Panc1 (cell line): ENCODE measurements around the gene OMA1. TPM values are rescaled to one million over a fixed set of nuclear protein-coding genes. Genes with fewer than 3 reads are reported as not detected.

Experiments
- ATAC-seq: fragments of 200-7000 bp; cut with Tn5 transposase; 2 replicates; pipeline ENCODE4 v1.9.1; 2020; ENCODE audit warnings: mild to moderate bottlenecking, moderate library complexity
- BruUV-seq: library from RNA; stranded (reverse); fragments of 400-500 nt; replicated peaks from 2 replicates; lab custom pipeline; 2021; lab: Mats Ljungman, UMichigan
- CTCF ChIA-PET: fragments of 300-600 bp; sonication (Branson Sonifier 250); formaldehyde crosslinking; loops from one replicate; lab custom pipeline; 2022; ENCODE audit warnings: antibody characterized with exemption; lab: Charles Lee
- POLR2A ChIA-PET: fragments of 300-600 bp; sonication (Branson Sonifier 250); formaldehyde crosslinking; loops from one replicate; lab custom pipeline; 2022; ENCODE audit warnings: antibody characterized with exemption; lab: Charles Lee
- DNase-seq: peaks from one replicate; pipeline ENCODE4 v3.0.0-alpha.2; 2010; ENCODE audit warnings: low read depth, low spot score
- H3K27ac ChIP-seq: 2 replicates; pipeline ENCODE4 v1.5.1; 2011; ENCODE audit warnings: mild to moderate bottlenecking, low read length, inconsistent platforms
- H3K27me3 ChIP-seq: fragments of 200-500 bp; sonication (Bioruptor generic); 2 replicates; pipeline ENCODE4 v1.6.0; 2014; ENCODE audit warnings: low read length, inconsistent platforms; ENCODE audit not compliant: control insufficient read depth, insufficient read depth
- H3K36me3 ChIP-seq: fragments of 200-500 bp; sonication (Bioruptor generic); 2 replicates; pipeline ENCODE4 v1.5.1; 2014; ENCODE audit warnings: inconsistent platforms, mild to moderate bottlenecking, low read length, moderate library complexity; ENCODE audit not compliant: control insufficient read depth, insufficient read depth
- H3K4me1 ChIP-seq: 2 replicates; pipeline ENCODE4 v1.5.1; 2011; ENCODE audit warnings: inconsistent platforms, mild to moderate bottlenecking, low read length, moderate library complexity; ENCODE audit not compliant: control insufficient read depth, insufficient read depth
- H3K4me3 ChIP-seq, 2 experiments: 2 replicates each; pipeline ENCODE4 v1.5.1; 2011 to 2012; ENCODE audit warnings: low read depth in 2 of 2, low read length in 2 of 2, mild to moderate bottlenecking in 2 of 2, inconsistent platforms in 1 of 2, moderate library complexity in 1 of 2
- H3K9me3 ChIP-seq: fragments of 200-500 bp; sonication (Bioruptor generic); 2 replicates; pipeline ENCODE4 v1.5.1; 2014; ENCODE audit warnings: low read depth, mild to moderate bottlenecking, inconsistent platforms, low read length, moderate library complexity; ENCODE audit not compliant: control insufficient read depth, insufficient read depth
- CTCF ChIP-seq: fragments of 450-650 bp; IDR thresholded peaks from 2 replicates; pipeline ENCODE4 v1.5.1; 2017; ENCODE audit warnings: mild to moderate bottlenecking
- POLR2AphosphoS5 ChIP-seq: IDR thresholded peaks from 2 replicates; pipeline ENCODE4 v1.6.1; 2012; ENCODE audit warnings: mild to moderate bottlenecking, low read depth, low read length, moderate library complexity
- REST ChIP-seq, 2 experiments: IDR thresholded peaks; 2 replicates each; pipeline ENCODE4 v1.6.1; 2011 to 2012; ENCODE audit warnings: low read depth in 2 of 2, control low read depth in 1 of 2, low read length in 1 of 2, mild to moderate bottlenecking in 1 of 2, moderate library complexity in 1 of 2; ENCODE audit not compliant: insufficient read depth in 1 of 2
- SIN3A ChIP-seq: IDR thresholded peaks from 2 replicates; pipeline ENCODE4 v1.6.1; 2012; ENCODE audit warnings: low read depth, mild to moderate bottlenecking, low read length, moderate library complexity, borderline replicate concordance; ENCODE audit not compliant: insufficient read depth
- TCF7L2 ChIP-seq: IDR thresholded peaks from 2 replicates; pipeline ENCODE4 v1.6.1; 2011; ENCODE audit warnings: mild to moderate bottlenecking, low read depth, low read length, inconsistent platforms
- in situ Hi-C: cut with HindIII; loops from 2 replicates; pipeline ENCODE4 v1.10.0; 2016; ENCODE audit warnings: low sequenced_read_pairs, low pct_unique_long_range_greater_than_20kb
- intact Hi-C: fragments of 100-400 bp; cut with micrococcal nuclease; formaldehyde crosslinking; loops from one replicate; pipeline ENCODE4 v1.10.0; 2022; ENCODE audit not compliant: unreplicated experiment
- total RNA-seq: library from RNA; stranded (reverse); gene quantifications from one replicate; pipeline ENCODE4 v1.2.1, GENCODE V29; 2021; ENCODE audit not compliant: unreplicated experiment

The OMA1 gene
- total RNA-seq, 1 experiment from 2014 or later = 16.6 TPM

- H3K36me3 ChIP-seq = no peaks in the 10 kb centered on the region
- H3K27ac ChIP-seq = no peak overlapping the region
- TF ChIP-seq TCF7L2 (no peak), SIN3A (no peak), REST (IDR thresholded peaks at IDR 0.05; ENCODE audit: insufficient read depth in 1 of 2, low read depth in 2 of 2, low read length in 1 of 2) (no peak), CTCF (no peak), POLR2AphosphoS5 (no peak)
- ChIA-PET POLR2A (no interaction called here), CTCF (no interaction called here)
- H3K27me3 ChIP-seq = no peaks in the 10 kb centered on the region; the same call in 1 of the 2 replicates
- no peaks in the 10 kb centered on the region for H3K9me3 ChIP-seq
- BruUV-seq = no TSS peak
- H3K4me1 ChIP-seq = no peaks in the 10 kb centered on the region
- in situ Hi-C loops = no loop called here
- no peak for DNase-seq
- intact Hi-C loops = no loop called here
- no peak overlapping the region for H3K4me3 ChIP-seq
- no peak for ATAC-seq
Observed at GRCh38 chr1:58435376-58435775, 111.2 kb downstream of the OMA1 start.

GRCh38 chr1:58434607-58435006 lies 111.9 kb downstream of the OMA1 start:
- BruUV-seq = no TSS peak
- intact Hi-C loops (no loop called here), in situ Hi-C loops (no loop called here)
- Histone ChIP-seq H3K36me3 (no peaks in the 10 kb centered on the region), H3K4me3 (no peak overlapping the region), H3K27ac (no peak overlapping the region), H3K27me3 (no peaks in the 10 kb centered on the region; the same call in 1 of the 2 replicates), H3K9me3 (no peaks in the 10 kb centered on the region), H3K4me1 (no peaks in the 10 kb centered on the region)
- ATAC-seq = no peak
- DNase-seq = no peak
- ChIA-PET POLR2A (no interaction called here), CTCF (interaction anchor here (0.7 kb wide), 1 partner anchor 85 kb away, joined by 5 read pairs; no protein-coding TSS in a partner anchor)
- TF ChIP-seq TCF7L2 = no peak
- TF ChIP-seq REST (IDR thresholded peaks at IDR 0.05; ENCODE audit: insufficient read depth in 1 of 2, low read depth in 2 of 2, low read length in 1 of 2) = no peak
- no peak for TF ChIP-seq SIN3A
- TF ChIP-seq POLR2AphosphoS5 = no peak
- TF ChIP-seq CTCF = no peak
